ENCODE data around the gene PTCD2.

- TF ChIP-seq CTCF (IDR thresholded peaks at IDR 0.05) (no peak), EP300 (IDR thresholded peaks at IDR 0.05; ENCODE audit: low read depth) (no peak), POLR2AphosphoS5 (IDR thresholded peaks at IDR 0.05) (no peak), POLR2A (IDR thresholded peaks at IDR 0.05) (no peak)
Measured at GRCh38 chr5:72363166-72363802, 43.1 kb downstream of the PTCD2 start.
